GM23338 (cell line): Measurements from ENCODE around the gene LRRC10B. TPM values are rescaled to one million over a fixed set of nuclear protein-coding genes. Genes with fewer than 3 reads are reported as not detected.

Experiments
- ATAC-seq: fragments of 200-7000 bp; cut with Tn5 transposase; 3 replicates; pipeline ENCODE4 v1.9.1; 2020
- DNase-seq: peaks from one replicate; pipeline ENCODE4 v3.0.0-alpha.2; 2015; ENCODE audit warnings: low spot score
- H2AFZ ChIP-seq: fragments of 200-600 bp; sonication (generic); 2 replicates; pipeline ENCODE4 v1.8.0; 2016; ENCODE audit warnings: antibody characterized with exemption, mild to moderate bottlenecking, moderate library complexity
- H3F3A ChIP-seq: fragments of 200-600 bp; sonication (generic); replicated peaks from 2 replicates; pipeline ENCODE4 v1.8.0; 2017; ENCODE audit warnings: antibody characterized with exemption, mixed run types, low read depth
- H3K27ac ChIP-seq: fragments of 200-600 bp; sonication (generic); 2 replicates; pipeline ENCODE4 v1.6.1; 2016; ENCODE audit warnings: low read depth
- H3K27me3 ChIP-seq: fragments of 200-600 bp; sonication (generic); 2 replicates; pipeline ENCODE4 v1.8.0; 2016; ENCODE audit warnings: mild to moderate bottlenecking, mixed run types, moderate library complexity; ENCODE audit not compliant: insufficient read depth
- H3K36me3 ChIP-seq: fragments of 200-600 bp; sonication (generic); 2 replicates; pipeline ENCODE4 v1.8.0; 2016; ENCODE audit warnings: mild to moderate bottlenecking; ENCODE audit not compliant: insufficient read depth
- H3K4me1 ChIP-seq: fragments of 200-600 bp; sonication (generic); 2 replicates; pipeline ENCODE4 v1.8.0; 2016; ENCODE audit warnings: mild to moderate bottlenecking, moderate library complexity; ENCODE audit not compliant: insufficient read depth
- H3K4me2 ChIP-seq: fragments of 200-600 bp; sonication (generic); 2 replicates; pipeline ENCODE4 v1.7.1; 2017; ENCODE audit warnings: mixed run types
- H3K4me3 ChIP-seq: fragments of 200-600 bp; sonication (generic); 2 replicates; pipeline ENCODE4 v1.6.1; 2016; ENCODE audit warnings: mixed run types
- H3K79me2 ChIP-seq: fragments of 200-600 bp; sonication (generic); replicated peaks from 2 replicates; pipeline ENCODE4 v1.8.0; 2017; ENCODE audit warnings: mild to moderate bottlenecking; ENCODE audit not compliant: insufficient read depth
- H3K9me2 ChIP-seq: fragments of 200-600 bp; sonication (generic); 2 replicates; pipeline ENCODE4 v1.8.0; 2017; ENCODE audit not compliant: insufficient read depth
- H4K20me1 ChIP-seq: fragments of 200-600 bp; sonication (generic); replicated peaks from 2 replicates; pipeline ENCODE4 v1.8.0; 2017; ENCODE audit warnings: mild to moderate bottlenecking; ENCODE audit not compliant: insufficient read depth
- H3K27ac Mint-ChIP-seq: 2 replicates; pipeline ENCODE4 v1.8.0; 2020; ENCODE audit warnings: inconsistent platforms, mild to moderate bottlenecking, moderate library complexity, mixed read lengths
- H3K27me3 Mint-ChIP-seq: 3 replicates; pipeline ENCODE4 v1.8.0; 2022; ENCODE audit warnings: low read depth, mild to moderate bottlenecking, moderate library complexity, mixed read lengths, inconsistent platforms; ENCODE audit not compliant: insufficient read depth, poor library complexity
- H3K36me3 Mint-ChIP-seq: 3 replicates; pipeline ENCODE4 v1.8.0; 2021; ENCODE audit warnings: low read depth, mild to moderate bottlenecking, inconsistent platforms, moderate library complexity, mixed read lengths
- H3K4me1 Mint-ChIP-seq: 3 replicates; pipeline ENCODE4 v1.8.0; 2020; ENCODE audit warnings: mild to moderate bottlenecking, inconsistent platforms, mixed read lengths
- H3K4me3 Mint-ChIP-seq: 3 replicates; pipeline ENCODE4 v1.8.0; 2021; ENCODE audit warnings: moderate library complexity, mild to moderate bottlenecking, inconsistent platforms, mixed read lengths
- H3K9me3 Mint-ChIP-seq: 3 replicates; pipeline ENCODE4 v1.8.0; 2020; ENCODE audit warnings: moderate library complexity, mild to moderate bottlenecking, inconsistent platforms, mixed read lengths
- CREB1 ChIP-seq: fragments of 250-450 bp; sonication (Bioruptor Pico); IDR thresholded peaks from 2 replicates; pipeline ENCODE4 v1.5.0; 2020; ENCODE audit warnings: low read depth, mild to moderate bottlenecking, moderate library complexity
- CTCF ChIP-seq, 2 experiments: fragments of 200-600 bp in 1 of 2; sonication (generic) in 1 of 2; conservative IDR thresholded peaks; 2 replicates each; pipeline versions ENCODE4 v1.5.1 to v1.6.1; 2016 to 2017; ENCODE audit warnings: antibody characterized with exemption in 2 of 2, low read depth in 2 of 2, mild to moderate bottlenecking in 2 of 2, moderate library complexity in 1 of 2
- ETS1 ChIP-seq: IDR thresholded peaks from 2 replicates; pipeline ENCODE4 v1.6.1; 2016; ENCODE audit warnings: antibody characterized with exemption
- EZH2 ChIP-seq: fragments of 200-600 bp; sonication (generic); IDR thresholded peaks from one replicate; pipeline ENCODE4 v1.8.0; 2017; ENCODE audit warnings: antibody characterized with exemption, mild to moderate bottlenecking, low read depth; ENCODE audit not compliant: unreplicated experiment
- EZH2phosphoT487 ChIP-seq: fragments of 200-600 bp; sonication (generic); IDR thresholded peaks from one replicate; pipeline ENCODE4 v1.8.1; 2018; ENCODE audit warnings: antibody characterized with exemption; ENCODE audit not compliant: unreplicated experiment
- JUNB ChIP-seq: IDR thresholded peaks from one replicate; pipeline ENCODE4 v1.6.1; 2016; ENCODE audit warnings: antibody characterized with exemption; ENCODE audit not compliant: unreplicated experiment
- NANOG ChIP-seq: IDR thresholded peaks from 2 replicates; pipeline ENCODE4 v1.6.1; 2016; ENCODE audit warnings: antibody characterized with exemption, borderline replicate concordance
- POLR2AphosphoS5 ChIP-seq: IDR thresholded peaks from 2 replicates; pipeline ENCODE4 v1.6.1; 2016; ENCODE audit warnings: antibody characterized with exemption, low read depth
- REST ChIP-seq: IDR thresholded peaks from one replicate; pipeline ENCODE4 v1.6.1; 2018; ENCODE audit warnings: antibody characterized with exemption; ENCODE audit not compliant: unreplicated experiment
- STAT1 ChIP-seq: IDR thresholded peaks from one replicate; pipeline ENCODE4 v1.6.1; 2016; ENCODE audit warnings: antibody characterized with exemption; ENCODE audit not compliant: unreplicated experiment
- ZNF114 ChIP-seq: fragments of 250-450 bp; sonication (Bioruptor Pico); IDR thresholded peaks from 2 replicates; pipeline ENCODE4 v1.5.0; 2020; ENCODE audit warnings: mild to moderate bottlenecking, moderate library complexity
- ZNF331 ChIP-seq: fragments of 250-450 bp; sonication (Bioruptor Pico); IDR thresholded peaks from 2 replicates; pipeline ENCODE4 v1.5.0; 2020; ENCODE audit warnings: low read depth, mild to moderate bottlenecking, moderate library complexity
- ZNF462 ChIP-seq: fragments of 250-450 bp; sonication (Bioruptor Pico); IDR thresholded peaks from 2 replicates; pipeline ENCODE4 v1.5.0; 2020; ENCODE audit warnings: mild to moderate bottlenecking, moderate library complexity
- polyA plus RNA-seq: library from polyadenylated mRNA; unstranded; fragments of >200 nt; fragmentation: Nextera tagmentation; extraction: Ambion mirVana; gene quantifications from 2 replicates; pipeline ENCODE4 v1.2.1, GENCODE V29; 2016
- total RNA-seq: library from RNA; depleted of rRNA; stranded (reverse); fragments of >200 nt; shearing (Covaris generic); gene quantifications from 2 replicates; pipeline ENCODE4 v1.2.3, GENCODE V29; 2014

LRRC10B gene
- total and polyA plus RNA-seq, 2 experiments from 2014 or later: 0.47 to 1.6 TPM

GRCh38 chr11:61526229-61526628 is 17.7 kb downstream of the LRRC10B start:
- Mint-ChIP-seq H3K4me3 (no peak overlapping the region), H3K9me3 (no peaks in the 10 kb centered on the region), H3K36me3 (no peaks in the 10 kb centered on the region; the same call in 2 of the 3 replicates), H3K27ac (no peak overlapping the region), H3K4me1 (peaks cover 17% of the 10 kb centered on the region), H3K27me3 (peaks cover 12% of the 10 kb centered on the region)
- Histone ChIP-seq H3K36me3 (no peaks in the 10 kb centered on the region), H3K4me2 (no peak overlapping the region), H4K20me1 (no peaks in the 10 kb centered on the region), H3K79me2 (no peaks in the 10 kb centered on the region), H3F3A (no peaks in the 10 kb centered on the region), H3K4me1 (no peaks in the 10 kb centered on the region), H3K9me2 (no peaks in the 10 kb centered on the region), H3K4me3 (no peak overlapping the region), H3K27ac (no peak overlapping the region), H3K27me3 (no peaks in the 10 kb centered on the region), H2AFZ (no peak overlapping the region)
- ATAC-seq (no peak), DNase-seq (no peak)
- no peak for TF ChIP-seq EZH2
- TF ChIP-seq ZNF331 (CRISPR knock-in tag): no peak
- no peak for TF ChIP-seq POLR2AphosphoS5
- no peak for TF ChIP-seq EZH2phosphoT487
- TF ChIP-seq CREB1 (CRISPR knock-in tag): no peak
- TF ChIP-seq JUNB: no peak
- TF ChIP-seq STAT1: no peak
- TF ChIP-seq ZNF114 (CRISPR knock-in tag): no peak
- TF ChIP-seq REST: no peak
- TF ChIP-seq NANOG: no peak
- no peak for TF ChIP-seq CTCF (conservative IDR thresholded peaks at IDR 0.05; ENCODE audit: low read depth in 2 of 2)
- TF ChIP-seq ETS1: no peak
- no peak for TF ChIP-seq ZNF462 (CRISPR knock-in tag)
